PC-9 (cell line): ENCODE data around the gene LINGO3. TPM values are rescaled to one million over a fixed set of nuclear protein-coding genes. Genes with fewer than 3 reads are reported as not detected.

Source experiments
- BruUV-seq: library from RNA; stranded (reverse); fragments of 400-500 nt; replicated peaks from 2 replicates; lab custom pipeline; 2021; lab: Mats Ljungman, UMichigan
- CTCF ChIA-PET: fragments of 300-600 bp; sonication (Branson Sonifier 250); formaldehyde crosslinking; loops from one replicate; lab custom pipeline; 2022; ENCODE audit warnings: antibody characterized with exemption; lab: Charles Lee
- POLR2A ChIA-PET: fragments of 300-600 bp; sonication (Branson Sonifier 250); formaldehyde crosslinking; loops from one replicate; lab custom pipeline; 2022; ENCODE audit warnings: antibody characterized with exemption; ENCODE audit not compliant: unreplicated experiment; lab: Charles Lee
- DNase-seq, 2 experiments: peaks; one replicate each; pipeline versions ENCODE4 v3.0.0 to v3.0.0-alpha.2; 2015 to 2022; ENCODE audit warnings: mixed read lengths in 1 of 2
- H2AFZ ChIP-seq: fragments of 200-600 bp; sonication (generic); 2 replicates; pipeline ENCODE4 v1.8.1; 2017; ENCODE audit warnings: antibody characterized with exemption
- H3F3A ChIP-seq: fragments of 200-600 bp; sonication (generic); 2 replicates; pipeline ENCODE4 v1.8.1; 2017; ENCODE audit warnings: antibody characterized with exemption, mild to moderate bottlenecking, low read depth; ENCODE audit not compliant: insufficient read depth
- H3K27ac ChIP-seq: fragments of 200-600 bp; sonication (generic); 2 replicates; pipeline ENCODE4 v1.6.1; 2016; ENCODE audit warnings: mixed run types
- H3K27me3 ChIP-seq: fragments of 200-600 bp; sonication (generic); 2 replicates; pipeline ENCODE4 v1.6.1; 2016; ENCODE audit warnings: low read depth, mixed run types; ENCODE audit not compliant: insufficient read depth
- H3K36me3 ChIP-seq: fragments of 200-600 bp; sonication (generic); 2 replicates; pipeline ENCODE4 v1.6.1; 2016; ENCODE audit warnings: low read depth, mixed run types
- H3K4me1 ChIP-seq: fragments of 200-600 bp; sonication (generic); replicated peaks from 2 replicates; pipeline ENCODE4 v1.6.1; 2016; ENCODE audit warnings: mixed run types; ENCODE audit not compliant: insufficient read depth
- H3K4me2 ChIP-seq: fragments of 200-600 bp; sonication (generic); 2 replicates; pipeline ENCODE4 v1.6.1; 2017; ENCODE audit warnings: mixed run types
- H3K4me3 ChIP-seq: fragments of 200-600 bp; sonication (generic); 2 replicates; pipeline ENCODE4 v1.6.1; 2016; ENCODE audit warnings: mixed run types
- H3K79me2 ChIP-seq: fragments of 200-600 bp; sonication (generic); 2 replicates; pipeline ENCODE4 v1.6.1; 2017; ENCODE audit warnings: low read depth, mixed run types
- H3K9me2 ChIP-seq: fragments of 200-600 bp; sonication (generic); 2 replicates; pipeline ENCODE4 v1.8.1; 2017; ENCODE audit warnings: mild to moderate bottlenecking; ENCODE audit not compliant: insufficient read depth
- H3K9me3 ChIP-seq: fragments of 200-600 bp; sonication (generic); 2 replicates; pipeline ENCODE4 v1.8.1; 2016; ENCODE audit warnings: low read depth; ENCODE audit not compliant: insufficient read depth
- H4K20me1 ChIP-seq: fragments of 200-600 bp; sonication (generic); 2 replicates; pipeline ENCODE4 v1.8.1; 2017; ENCODE audit not compliant: insufficient read depth
- EZH2 ChIP-seq: fragments of 200-600 bp; sonication (generic); IDR thresholded peaks from 2 replicates; pipeline ENCODE4 v1.8.0; 2017; ENCODE audit warnings: antibody characterized with exemption, low read depth
- intact Hi-C: fragments of 100-400 bp; cut with micrococcal nuclease; formaldehyde crosslinking; loops from one replicate; pipeline ENCODE4 v1.10.0; 2022; ENCODE audit not compliant: unreplicated experiment
- total RNA-seq: library from RNA; stranded (reverse); gene quantifications from 2 replicates; pipeline ENCODE4 v1.2.3, GENCODE V29; 2021
- TF ChIP-seq, protein P1 (sequence below): fragments of 200-600 bp; sonication (generic); conservative IDR thresholded peaks from 2 replicates; pipeline ENCODE4 v1.6.1; 2017; ENCODE audit warnings: mixed run types, antibody characterized with exemption, mild to moderate bottlenecking, moderate library complexity

LINGO3 gene
- total RNA-seq, 1 experiment from 2014 or later: not detected

GRCh38 chr19:2261438-2262172, 46.3 kb downstream of the LINGO3 start:
- Histone ChIP-seq H2AFZ (no peak overlapping the region), H3K27ac (no peak overlapping the region)

DNA sequence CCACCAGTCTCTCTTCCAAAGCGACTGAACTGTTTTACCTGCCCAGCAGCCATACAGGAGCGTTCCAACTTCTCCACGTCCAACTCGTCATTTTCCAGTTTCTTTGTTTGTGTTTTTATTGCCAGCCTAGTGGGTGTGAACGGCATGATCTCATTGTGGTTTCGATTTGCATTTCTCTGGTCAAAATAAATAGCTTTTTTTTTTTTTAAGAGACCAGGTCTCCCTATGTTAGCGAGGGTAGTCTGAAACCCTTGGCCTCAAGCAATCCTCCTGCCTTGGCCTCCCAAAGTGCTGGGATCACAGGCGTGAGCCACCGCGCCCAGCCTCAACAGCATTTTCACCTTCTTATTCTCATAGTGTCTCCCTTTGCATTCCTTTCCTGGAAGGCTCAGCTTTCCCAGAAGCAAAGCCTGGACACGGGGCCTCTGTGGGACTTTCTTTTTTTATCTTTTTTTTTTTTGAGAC, 47.6 kb downstream of the LINGO3 start:
- no peaks in the 10 kb centered on the region for H4K20me1 ChIP-seq
- intact Hi-C loops: no loop called here
- no peaks in the 10 kb centered on the region for H3K9me3 ChIP-seq
- no TSS peak for BruUV-seq
- ChIA-PET CTCF (no interaction called here), POLR2A (interaction anchor here (0.6 to 0.7 kb wide), 3 partner anchors 17 to 442 kb away, joined by 3 to 13 read pairs (median 5); no protein-coding TSS in a partner anchor)
- H3K27me3 ChIP-seq: no peaks in the 10 kb centered on the region
- peaks cover 12% of the 10 kb centered on the region for H3F3A ChIP-seq
- no peaks in the 10 kb centered on the region for H3K9me2 ChIP-seq
- H2AFZ ChIP-seq: no peak overlapping the region
- H3K4me2 ChIP-seq: peak overlapping the region; percentile 53
- no peaks in the 10 kb centered on the region for H3K36me3 ChIP-seq
- TF ChIP-seq, protein P1, sequence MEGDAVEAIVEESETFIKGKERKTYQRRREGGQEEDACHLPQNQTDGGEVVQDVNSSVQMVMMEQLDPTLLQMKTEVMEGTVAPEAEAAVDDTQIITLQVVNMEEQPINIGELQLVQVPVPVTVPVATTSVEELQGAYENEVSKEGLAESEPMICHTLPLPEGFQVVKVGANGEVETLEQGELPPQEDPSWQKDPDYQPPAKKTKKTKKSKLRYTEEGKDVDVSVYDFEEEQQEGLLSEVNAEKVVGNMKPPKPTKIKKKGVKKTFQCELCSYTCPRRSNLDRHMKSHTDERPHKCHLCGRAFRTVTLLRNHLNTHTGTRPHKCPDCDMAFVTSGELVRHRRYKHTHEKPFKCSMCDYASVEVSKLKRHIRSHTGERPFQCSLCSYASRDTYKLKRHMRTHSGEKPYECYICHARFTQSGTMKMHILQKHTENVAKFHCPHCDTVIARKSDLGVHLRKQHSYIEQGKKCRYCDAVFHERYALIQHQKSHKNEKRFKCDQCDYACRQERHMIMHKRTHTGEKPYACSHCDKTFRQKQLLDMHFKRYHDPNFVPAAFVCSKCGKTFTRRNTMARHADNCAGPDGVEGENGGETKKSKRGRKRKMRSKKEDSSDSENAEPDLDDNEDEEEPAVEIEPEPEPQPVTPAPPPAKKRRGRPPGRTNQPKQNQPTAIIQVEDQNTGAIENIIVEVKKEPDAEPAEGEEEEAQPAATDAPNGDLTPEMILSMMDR: no peak
- TF ChIP-seq EZH2: no peak
- peak; percentile 27 to 71 for DNase-seq
- H3K27ac ChIP-seq: peak overlapping the region; percentile 78
- no peaks in the 10 kb centered on the region for H3K79me2 ChIP-seq
- H3K4me1 ChIP-seq: peaks cover 9% of the 10 kb centered on the region
- H3K4me3 ChIP-seq: no peak overlapping the region

More at GRCh38 chr19:2261438-2262172, 46.3 kb downstream of the LINGO3 start:
- no peak overlapping the region for H3K4me3 ChIP-seq
- TF ChIP-seq, protein P1: peak; percentile 68
- TF ChIP-seq EZH2: no peak
- H3K4me2 ChIP-seq: no peak overlapping the region
- no peaks in the 10 kb centered on the region for H3K36me3 ChIP-seq
- ChIA-PET CTCF (interaction anchor here (0.7 kb wide), 1 partner anchor 250 kb away, joined by 6 read pairs; no protein-coding TSS in a partner anchor), POLR2A (no interaction called here)
- intact Hi-C loops: no loop called here
- no peaks in the 10 kb centered on the region for H3K79me2 ChIP-seq
- peaks cover 12% of the 10 kb centered on the region for H3F3A ChIP-seq
- H4K20me1 ChIP-seq: no peaks in the 10 kb centered on the region
- no peaks in the 10 kb centered on the region for H3K9me3 ChIP-seq
- no peaks in the 10 kb centered on the region for H3K27me3 ChIP-seq
- DNase-seq: no peak
- no peaks in the 10 kb centered on the region for H3K9me2 ChIP-seq
- H3K4me1 ChIP-seq: peaks cover 9% of the 10 kb centered on the region
- no TSS peak for BruUV-seq

GRCh38 chr19:2259336-2259735, 48.6 kb downstream of the LINGO3 start:
- Histone ChIP-seq H3K79me2 (no peaks in the 10 kb centered on the region), H3K9me3 (no peaks in the 10 kb centered on the region), H3K9me2 (no peaks in the 10 kb centered on the region), H2AFZ (no peak overlapping the region), H3K4me1 (peaks cover 9% of the 10 kb centered on the region), H3K27ac (peak overlapping the region; percentile 78; the same call in 1 of the 2 replicates), H3K36me3 (no peaks in the 10 kb centered on the region), H3F3A (peaks cover 12% of the 10 kb centered on the region), H4K20me1 (no peaks in the 10 kb centered on the region), H3K4me3 (no peak overlapping the region), H3K27me3 (no peaks in the 10 kb centered on the region), H3K4me2 (peak overlapping the region; percentile 53; the same call in 1 of the 2 replicates)
- BruUV-seq: no TSS peak
- TF ChIP-seq EZH2: no peak
- TF ChIP-seq, protein P1: no peak
- intact Hi-C loops: no loop called here
- DNase-seq: peak; percentile 32 to 62
- ChIA-PET CTCF (no interaction called here), POLR2A (no interaction called here)

Other genes starting within 250 kb of the LINGO3 start
- gene MOB3A, start 211.8 kb downstream of the LINGO3 start, total RNA-seq: 22.8 and 28.9 TPM in 2 replicates
- 1.5 and 2.4 TPM in 2 replicates for gene IZUMO4, start 211.2 kb downstream of the LINGO3 start, total RNA-seq
- gene AP3D1, start 156.6 kb downstream of the LINGO3 start, total RNA-seq: 75.5 and 87.2 TPM in 2 replicates
- gene DOT1L, start 144.2 kb downstream of the LINGO3 start, total RNA-seq: 16.0 and 23.9 TPM in 2 replicates
- gene PLEKHJ1, start 71.8 kb downstream of the LINGO3 start, total RNA-seq: 38.6 and 45.9 TPM in 2 replicates
- 73.5 and 83.0 TPM in 2 replicates for gene SF3A2, start 71.3 kb downstream of the LINGO3 start, total RNA-seq
- 6.9 and 8.1 TPM in 2 replicates for gene AMH, start 58.8 kb downstream of the LINGO3 start, total RNA-seq
- 1.1 and 1.4 TPM in 2 replicates for gene JSRP1, start 51.7 kb downstream of the LINGO3 start, total RNA-seq
- gene PEAK3, start 26.0 kb downstream of the LINGO3 start, total RNA-seq: not detected in 2 replicates
- gene LSM7, start 20.4 kb upstream of the LINGO3 start, total RNA-seq: 80.2 and 83.4 TPM in 2 replicates
- 49.6 and 64.1 TPM in 2 replicates for gene SPPL2B, start 20.5 kb upstream of the LINGO3 start, total RNA-seq
- gene TMPRSS9, start 52.1 kb upstream of the LINGO3 start, total RNA-seq: 0.10 and 0.20 TPM in 2 replicates
- gene TIMM13, start 119.4 kb upstream of the LINGO3 start, total RNA-seq: 80.0 and 81.9 TPM in 2 replicates
- 109 and 114 TPM in 2 replicates for gene LMNB2, start 148.8 kb upstream of the LINGO3 start, total RNA-seq
- gene GADD45B, start 168.0 kb upstream of the LINGO3 start, total RNA-seq: 24.7 and 35.5 TPM in 2 replicates